ENCODE results near the gene FBN1. TPM values are rescaled to one million over a fixed set of nuclear protein-coding genes. Genes with fewer than 3 reads are reported as not detected.

FBN1 gene
- total and polyA plus RNA-seq, 2 experiments from 2014 or later, result 1.9 to 3.8 TPM

- ATAC-seq, result no peak
- Histone ChIP-seq H3K36me3 (ENCODE audit: insufficient read depth) (no peaks in the 10 kb centered on the region), H3K4me2 (no peak overlapping the region), H3K27ac (ENCODE audit: low read depth) (no peak overlapping the region), H3K27me3 (ENCODE audit: insufficient read depth) (no peaks in the 10 kb centered on the region), H3F3A (replicated peaks; ENCODE audit: low read depth) (no peaks in the 10 kb centered on the region), H4K20me1 (replicated peaks; ENCODE audit: insufficient read depth) (no peaks in the 10 kb centered on the region), H3K4me1 (ENCODE audit: insufficient read depth) (no peaks in the 10 kb centered on the region), H2AFZ (no peak overlapping the region), H3K9me2 (ENCODE audit: insufficient read depth) (peaks cover 15% of the 10 kb centered on the region), H3K4me3 (no peak overlapping the region), H3K79me2 (replicated peaks; ENCODE audit: insufficient read depth) (no peaks in the 10 kb centered on the region)
- H3K4me3 Mint-ChIP-seq, result no peak overlapping the region
- H3K27me3 Mint-ChIP-seq (ENCODE audit: insufficient read depth, low read depth, poor library complexity), result no peaks in the 10 kb centered on the region
- H3K9me3 Mint-ChIP-seq, result peaks cover 25% of the 10 kb centered on the region
- H3K27ac Mint-ChIP-seq, result no peak overlapping the region
- no peaks in the 10 kb centered on the region for H3K4me1 Mint-ChIP-seq
- TF ChIP-seq STAT1 (IDR thresholded peaks at IDR 0.05; ENCODE audit: unreplicated experiment) (no peak), ZNF114 (CRISPR knock-in tag; IDR thresholded peaks at IDR 0.05) (no peak), ZNF462 (CRISPR knock-in tag; IDR thresholded peaks at IDR 0.05) (no peak), CTCF (conservative IDR thresholded peaks at IDR 0.05; ENCODE audit: low read depth in 2 of 2) (no peak), ETS1 (IDR thresholded peaks at IDR 0.05) (no peak), CREB1 (CRISPR knock-in tag; IDR thresholded peaks at IDR 0.05; ENCODE audit: low read depth) (no peak), ZNF331 (CRISPR knock-in tag; IDR thresholded peaks at IDR 0.05; ENCODE audit: low read depth) (no peak), EZH2phosphoT487 (IDR thresholded peaks at IDR 0.05; ENCODE audit: unreplicated experiment) (no peak), EZH2 (IDR thresholded peaks at IDR 0.05; ENCODE audit: low read depth, unreplicated experiment) (no peak), POLR2AphosphoS5 (IDR thresholded peaks at IDR 0.05; ENCODE audit: low read depth) (no peak), REST (IDR thresholded peaks at IDR 0.05; ENCODE audit: unreplicated experiment) (no peak), JUNB (IDR thresholded peaks at IDR 0.05; ENCODE audit: unreplicated experiment) (no peak), NANOG (IDR thresholded peaks at IDR 0.05; ENCODE audit: borderline replicate concordance) (no peak)
- H3K36me3 Mint-ChIP-seq (ENCODE audit: low read depth), result peaks cover 3% of the 10 kb centered on the region; the same call in 2 of the 3 replicates
- no peak for DNase-seq (ENCODE audit: low spot score)
Measured at GRCh38 chr15:48375767-48376166, 269.7 kb downstream of the FBN1 start.
